Right lobe of liver (tissue), 4 donors: Measurements from ENCODE around the gene DHX57.

Experiments used
- POLR2A ChIP-seq: fragments of 450-650 bp; IDR thresholded peaks from one replicate; pipeline ENCODE4 v1.6.1; 2017; ENCODE audit warnings: antibody characterized with exemption, mild to moderate bottlenecking
- TF ChIP-seq, protein P1 (sequence below), 4 donors: fragments of 200-600 bp in 3 of 4; fragments of 450-650 bp in 1 of 4; IDR thresholded peaks; one replicate each; pipeline versions ENCODE4 v1.5.1 to v1.8.0; 2016 to 2022; ENCODE audit warnings: antibody characterized with exemption in 4 of 4, mild to moderate bottlenecking in 2 of 4
- donor health status: DM: no; HTN: no; CAD: no.
- donor health status: DM: no; HTN: no; CAD: no.
- donor health status: DM: no; HTN: yes; CAD: no.

DNA sequence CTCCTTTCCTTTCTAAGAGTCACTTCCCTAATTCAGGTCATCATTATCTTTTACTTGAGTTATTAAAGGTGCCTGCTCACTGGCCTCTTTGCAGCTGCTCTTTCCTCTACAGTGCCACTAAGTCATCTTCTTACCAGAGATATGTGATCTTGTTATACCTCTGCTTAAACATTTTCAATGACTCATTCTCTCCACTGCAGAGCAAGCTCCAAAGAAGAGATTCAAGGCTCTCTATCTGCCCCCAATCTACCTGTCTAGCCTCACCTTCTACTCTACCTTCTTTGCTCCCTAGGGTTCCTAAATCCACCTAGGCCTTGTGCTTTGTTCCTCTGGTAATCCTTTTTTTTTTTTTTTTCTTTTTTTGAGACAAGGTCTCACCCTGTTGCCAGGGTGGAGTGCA lies 17.1 kb upstream of the DHX57 start:
- TF ChIP-seq, protein P1, sequence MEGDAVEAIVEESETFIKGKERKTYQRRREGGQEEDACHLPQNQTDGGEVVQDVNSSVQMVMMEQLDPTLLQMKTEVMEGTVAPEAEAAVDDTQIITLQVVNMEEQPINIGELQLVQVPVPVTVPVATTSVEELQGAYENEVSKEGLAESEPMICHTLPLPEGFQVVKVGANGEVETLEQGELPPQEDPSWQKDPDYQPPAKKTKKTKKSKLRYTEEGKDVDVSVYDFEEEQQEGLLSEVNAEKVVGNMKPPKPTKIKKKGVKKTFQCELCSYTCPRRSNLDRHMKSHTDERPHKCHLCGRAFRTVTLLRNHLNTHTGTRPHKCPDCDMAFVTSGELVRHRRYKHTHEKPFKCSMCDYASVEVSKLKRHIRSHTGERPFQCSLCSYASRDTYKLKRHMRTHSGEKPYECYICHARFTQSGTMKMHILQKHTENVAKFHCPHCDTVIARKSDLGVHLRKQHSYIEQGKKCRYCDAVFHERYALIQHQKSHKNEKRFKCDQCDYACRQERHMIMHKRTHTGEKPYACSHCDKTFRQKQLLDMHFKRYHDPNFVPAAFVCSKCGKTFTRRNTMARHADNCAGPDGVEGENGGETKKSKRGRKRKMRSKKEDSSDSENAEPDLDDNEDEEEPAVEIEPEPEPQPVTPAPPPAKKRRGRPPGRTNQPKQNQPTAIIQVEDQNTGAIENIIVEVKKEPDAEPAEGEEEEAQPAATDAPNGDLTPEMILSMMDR (IDR thresholded peaks at IDR 0.05): no peak
- no peak for TF ChIP-seq POLR2A
